Measurements from ENCODE around the gene EDN3. TPM values are rescaled to one million over a fixed set of nuclear protein-coding genes. Genes with fewer than 3 reads are reported as not detected.
"Not testable (repeated sequence)": the region's sequence is repeated elsewhere in the genome, so short reads cannot be mapped to it uniquely, and the experiment has no call there.

EDN3 gene
- total RNA-seq, 1 experiment from 2014 or later: not detected

DNA sequence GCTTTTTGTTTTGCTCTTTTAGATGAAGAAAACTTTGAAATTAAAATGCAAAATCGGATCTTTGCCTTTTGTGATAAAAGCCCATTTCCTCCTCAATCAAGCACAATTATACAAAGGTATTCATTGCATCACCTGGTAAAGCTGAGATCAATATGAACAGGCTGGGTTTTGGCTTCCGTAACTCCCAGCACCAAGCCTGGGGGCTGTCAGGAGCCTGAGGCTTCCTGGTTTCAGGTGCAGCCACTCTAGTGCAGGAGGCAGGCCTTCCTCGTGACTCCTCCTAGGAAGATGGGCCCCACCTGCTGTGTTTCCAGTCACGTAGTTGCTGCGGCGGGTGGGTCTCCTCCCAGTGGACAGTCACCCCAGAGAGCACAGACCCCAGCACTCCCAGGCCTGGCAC, 54.0 kb downstream of the EDN3 start:
- no peak overlapping the region for H3K27ac ChIP-seq
- no peaks in the 10 kb centered on the region for H3K9me3 ChIP-seq (replicated peaks)
- no peak for DNase-seq (ENCODE audit: low read depth in 1 of 2, low spot score in 2 of 2)
- H3K4me3 ChIP-seq: no peak overlapping the region
- no peaks in the 10 kb centered on the region for H3K27me3 ChIP-seq (replicated peaks)
- no peaks in the 10 kb centered on the region for H3K36me3 ChIP-seq
- H3K4me1 ChIP-seq (replicated peaks): no peaks in the 10 kb centered on the region

DNA sequence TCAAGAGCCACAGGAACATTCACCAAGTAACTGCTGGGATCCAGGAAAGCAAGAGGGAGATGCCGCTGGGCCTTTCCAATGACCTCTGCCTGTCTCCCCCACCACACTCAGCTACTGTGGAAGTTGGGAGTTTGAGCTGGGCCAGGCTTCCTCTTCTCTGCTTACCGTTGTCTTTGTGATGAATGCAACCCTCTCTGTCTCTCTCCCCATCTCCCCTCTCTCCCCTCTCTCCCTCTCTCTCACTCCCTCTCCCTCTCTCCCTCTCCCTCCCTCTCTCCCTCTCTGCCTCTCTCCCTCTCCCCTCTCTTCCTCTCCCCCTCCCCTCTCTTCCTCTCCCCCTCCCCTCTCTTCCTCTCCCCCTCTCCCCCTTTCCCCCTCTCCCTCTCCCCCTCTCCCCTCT, 54.8 kb downstream of the EDN3 start:
- H3K4me1 ChIP-seq (replicated peaks): no peaks in the 10 kb centered on the region
- no peak for DNase-seq (ENCODE audit: low read depth in 1 of 2, low spot score in 2 of 2)
- no peak overlapping the region for H3K4me3 ChIP-seq
- no peaks in the 10 kb centered on the region for H3K27me3 ChIP-seq (replicated peaks)
- H3K36me3 ChIP-seq: no peaks in the 10 kb centered on the region
- H3K9me3 ChIP-seq (replicated peaks): no peaks in the 10 kb centered on the region
- H3K27ac ChIP-seq: no peak overlapping the region

DNA sequence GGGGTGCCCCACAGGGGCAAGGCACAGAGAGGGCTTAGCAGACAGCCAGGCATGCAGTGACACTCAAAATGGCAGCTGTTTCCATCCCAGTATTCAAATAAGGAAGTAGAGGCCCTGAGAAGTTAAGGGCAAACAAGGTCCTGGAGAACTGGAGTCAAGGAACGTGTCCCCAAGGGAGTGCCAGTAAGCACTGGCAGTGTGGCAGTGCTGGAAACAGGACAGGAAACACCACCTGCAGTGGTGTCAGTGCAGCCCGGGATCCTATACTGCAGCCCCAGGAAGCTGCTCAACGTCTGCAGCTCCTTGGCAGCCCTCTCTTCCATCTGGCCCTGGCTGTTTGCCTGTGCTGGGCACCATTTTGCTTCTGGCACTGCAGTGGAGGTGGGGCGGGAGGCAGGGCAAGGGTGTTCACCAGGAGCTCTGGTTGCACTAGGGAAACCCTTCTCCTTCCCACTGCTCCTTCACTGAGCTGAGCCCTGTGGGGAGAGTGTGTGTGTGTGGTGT, 56.3 kb downstream of the EDN3 start:
- H3K4me3 ChIP-seq: no peak overlapping the region
- no peaks in the 10 kb centered on the region for H3K36me3 ChIP-seq
- no peaks in the 10 kb centered on the region for H3K27me3 ChIP-seq (replicated peaks)
- H3K4me1 ChIP-seq (replicated peaks): no peaks in the 10 kb centered on the region
- DNase-seq (ENCODE audit: low read depth in 1 of 2, low spot score in 2 of 2): no peak
- no peaks in the 10 kb centered on the region for H3K9me3 ChIP-seq (replicated peaks)
- H3K27ac ChIP-seq: no peak overlapping the region

DNA sequence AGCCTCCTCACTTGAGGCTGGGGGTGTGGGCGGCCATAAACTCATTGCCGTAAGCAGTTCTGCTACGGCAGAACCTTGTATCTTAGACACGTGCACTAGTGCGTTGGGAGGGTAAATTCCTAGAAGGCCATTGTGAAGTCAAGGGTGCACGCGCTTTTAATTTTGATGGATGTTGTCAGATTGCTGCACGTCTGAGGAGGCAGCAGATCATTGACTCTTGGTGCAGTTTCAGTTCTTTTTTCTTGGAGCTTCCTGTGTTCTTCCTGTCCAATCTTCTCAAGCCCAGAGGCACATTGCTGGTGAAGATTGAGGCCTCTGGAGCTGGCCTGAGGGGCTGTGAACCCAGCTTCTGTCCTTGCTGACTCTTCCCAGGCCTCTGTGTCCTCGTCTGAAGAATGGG, 58.4 kb downstream of the EDN3 start:
- not testable (repeated sequence) for H3K27me3 ChIP-seq (replicated peaks); DNase-seq (ENCODE audit: low read depth in 1 of 2, low spot score in 2 of 2); H3K9me3 ChIP-seq (replicated peaks); H3K4me3 ChIP-seq; H3K36me3 ChIP-seq; H3K4me1 ChIP-seq (replicated peaks); H3K27ac ChIP-seq

DNA sequence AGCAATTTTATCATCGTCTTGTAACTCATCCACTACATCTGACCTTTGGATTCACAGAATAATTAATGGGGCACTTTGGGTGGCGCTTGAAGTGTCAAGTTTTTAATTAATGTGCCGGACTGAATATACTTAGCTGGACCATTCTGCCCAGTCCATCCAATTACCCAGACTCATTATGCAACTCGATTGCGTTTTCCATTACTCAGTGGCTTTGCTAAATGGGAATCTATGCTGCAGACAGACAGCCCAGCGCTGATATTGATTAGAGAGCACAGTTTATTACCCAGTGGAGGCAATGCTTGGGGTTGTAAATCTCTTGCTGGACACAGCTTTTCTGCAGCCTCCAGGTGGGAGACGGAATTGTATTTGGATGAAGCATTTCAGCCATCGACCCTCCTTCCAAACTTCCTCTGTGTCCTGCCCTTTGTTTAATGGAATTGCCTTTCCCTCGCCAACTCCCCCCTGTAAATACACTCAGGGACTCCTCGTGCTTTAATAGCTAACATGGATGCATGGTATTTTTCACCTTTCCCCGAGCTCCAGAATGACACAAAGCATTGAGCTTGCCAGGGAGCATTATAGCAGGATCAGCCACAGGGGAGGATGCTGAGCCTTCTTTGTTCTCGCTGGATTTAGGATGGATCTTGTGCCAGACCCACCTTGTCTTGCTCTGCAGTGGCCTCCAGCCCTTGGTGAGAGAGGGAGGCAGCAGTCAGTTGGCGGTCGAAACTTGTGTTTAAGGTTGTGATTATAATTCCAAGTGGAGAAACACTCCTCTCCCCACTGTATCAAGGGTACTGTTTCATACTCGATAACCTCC, 59.7 kb downstream of the EDN3 start:
- Histone ChIP-seq H3K27me3 (replicated peaks) (no peaks in the 10 kb centered on the region), H3K4me3 (no peak overlapping the region), H3K9me3 (replicated peaks) (no peaks in the 10 kb centered on the region), H3K4me1 (replicated peaks) (no peaks in the 10 kb centered on the region), H3K36me3 (no peaks in the 10 kb centered on the region), H3K27ac (no peak overlapping the region)
- DNase-seq (ENCODE audit: low read depth in 1 of 2, low spot score in 2 of 2): no peak

DNA sequence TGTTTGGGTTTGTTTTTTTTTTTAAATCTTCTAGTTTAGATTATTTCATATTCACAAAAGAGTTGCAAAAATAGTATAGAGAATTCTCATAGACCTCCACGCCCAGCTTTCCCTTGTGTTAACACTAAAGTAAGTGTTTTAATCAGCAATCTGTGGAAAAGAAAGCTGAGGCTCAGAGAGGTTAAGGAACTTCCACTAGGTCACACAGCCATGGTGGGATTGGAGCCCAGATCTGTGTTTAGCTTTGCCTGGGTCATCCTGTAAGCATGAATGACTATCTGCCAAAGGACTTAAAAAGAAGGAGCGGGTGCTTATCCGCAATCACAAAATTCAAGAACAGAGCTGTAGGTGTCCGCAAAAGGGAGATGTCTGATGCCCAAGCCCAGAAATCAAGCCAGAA, 60.5 kb downstream of the EDN3 start:
- Histone ChIP-seq H3K4me3 (no peak overlapping the region), H3K4me1 (replicated peaks) (no peaks in the 10 kb centered on the region), H3K27me3 (replicated peaks) (no peaks in the 10 kb centered on the region), H3K36me3 (no peaks in the 10 kb centered on the region), H3K9me3 (replicated peaks) (no peaks in the 10 kb centered on the region), H3K27ac (no peak overlapping the region)
- no peak for DNase-seq (ENCODE audit: low read depth in 1 of 2, low spot score in 2 of 2)

DNA sequence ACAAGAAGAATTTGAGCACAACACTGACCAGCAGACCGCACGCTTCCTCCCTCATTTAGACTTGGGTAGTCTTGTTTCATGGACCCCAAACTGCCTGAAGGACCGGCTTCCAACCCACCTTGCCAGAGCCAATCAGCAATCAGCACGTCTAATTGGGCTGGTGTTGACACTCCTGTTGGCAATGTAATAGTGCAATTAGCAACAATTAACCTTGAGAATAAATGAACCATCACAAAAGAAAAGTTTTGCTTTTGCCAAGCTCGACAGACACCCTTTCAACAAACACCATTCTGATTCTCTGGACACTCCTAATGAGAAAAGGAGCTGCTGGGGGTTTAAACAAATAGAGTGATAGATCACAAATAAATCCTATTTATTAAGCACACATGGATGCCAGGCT, 61.0 kb downstream of the EDN3 start:
- Histone ChIP-seq H3K4me1 (replicated peaks) (no peaks in the 10 kb centered on the region), H3K27ac (no peak overlapping the region), H3K9me3 (replicated peaks) (no peaks in the 10 kb centered on the region), H3K27me3 (replicated peaks) (no peaks in the 10 kb centered on the region), H3K4me3 (no peak overlapping the region), H3K36me3 (no peaks in the 10 kb centered on the region)
- no peak for DNase-seq (ENCODE audit: low read depth in 1 of 2, low spot score in 2 of 2)

DNA sequence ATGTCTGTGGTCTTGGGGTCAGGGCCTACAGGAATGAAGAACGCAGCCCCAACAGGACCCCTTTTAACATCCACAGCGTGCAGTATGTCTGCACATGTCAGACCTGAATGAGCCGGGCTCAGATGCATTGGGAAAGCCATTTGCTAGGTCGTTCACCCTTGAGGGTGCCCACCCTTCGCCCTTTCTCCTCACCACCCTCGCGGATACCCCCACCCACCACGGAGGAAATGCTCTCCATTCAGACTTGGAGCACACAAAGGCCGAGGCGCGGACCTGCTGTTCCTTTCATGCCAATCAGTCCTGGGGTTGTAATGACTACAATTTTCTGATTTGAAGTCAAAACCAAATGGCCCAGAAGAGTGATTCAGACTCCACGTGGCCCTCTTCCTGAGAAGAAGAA, 62.7 kb downstream of the EDN3 start:
- Histone ChIP-seq H3K4me1 (replicated peaks) (no peaks in the 10 kb centered on the region), H3K36me3 (no peaks in the 10 kb centered on the region), H3K4me3 (no peak overlapping the region), H3K9me3 (replicated peaks) (no peaks in the 10 kb centered on the region), H3K27me3 (replicated peaks) (no peaks in the 10 kb centered on the region; the same call in 1 of the 2 replicates), H3K27ac (no peak overlapping the region)
- DNase-seq (ENCODE audit: low read depth in 1 of 2, low spot score in 2 of 2): no peak

DNA sequence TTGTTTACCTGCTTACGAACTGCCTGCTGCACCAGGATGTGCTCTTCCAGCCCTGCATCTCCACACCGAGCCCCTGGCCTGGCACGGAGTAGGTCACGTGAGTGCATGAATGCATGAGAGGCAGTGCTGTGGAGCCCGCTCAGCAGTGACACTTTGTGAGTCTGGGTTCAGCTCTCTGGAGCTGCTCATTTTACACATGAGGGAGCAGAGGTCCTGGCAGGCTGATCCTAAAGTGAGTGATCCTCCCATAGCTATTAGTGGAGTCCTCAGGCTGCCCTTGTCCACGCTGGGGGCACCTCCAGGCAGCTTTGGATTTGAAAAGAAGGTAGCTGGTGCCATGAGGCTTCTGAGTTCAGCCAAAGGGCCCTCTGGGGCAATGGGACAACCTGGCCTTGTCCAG, 64.2 kb downstream of the EDN3 start:
- H3K9me3 ChIP-seq (replicated peaks): no peaks in the 10 kb centered on the region
- H3K36me3 ChIP-seq: no peaks in the 10 kb centered on the region
- no peaks in the 10 kb centered on the region; the same call in 1 of the 2 replicates for H3K27me3 ChIP-seq (replicated peaks)
- no peak for DNase-seq (ENCODE audit: low read depth in 1 of 2, low spot score in 2 of 2)
- H3K4me3 ChIP-seq: no peak overlapping the region
- H3K27ac ChIP-seq: no peak overlapping the region
- no peaks in the 10 kb centered on the region for H3K4me1 ChIP-seq (replicated peaks)

DNA sequence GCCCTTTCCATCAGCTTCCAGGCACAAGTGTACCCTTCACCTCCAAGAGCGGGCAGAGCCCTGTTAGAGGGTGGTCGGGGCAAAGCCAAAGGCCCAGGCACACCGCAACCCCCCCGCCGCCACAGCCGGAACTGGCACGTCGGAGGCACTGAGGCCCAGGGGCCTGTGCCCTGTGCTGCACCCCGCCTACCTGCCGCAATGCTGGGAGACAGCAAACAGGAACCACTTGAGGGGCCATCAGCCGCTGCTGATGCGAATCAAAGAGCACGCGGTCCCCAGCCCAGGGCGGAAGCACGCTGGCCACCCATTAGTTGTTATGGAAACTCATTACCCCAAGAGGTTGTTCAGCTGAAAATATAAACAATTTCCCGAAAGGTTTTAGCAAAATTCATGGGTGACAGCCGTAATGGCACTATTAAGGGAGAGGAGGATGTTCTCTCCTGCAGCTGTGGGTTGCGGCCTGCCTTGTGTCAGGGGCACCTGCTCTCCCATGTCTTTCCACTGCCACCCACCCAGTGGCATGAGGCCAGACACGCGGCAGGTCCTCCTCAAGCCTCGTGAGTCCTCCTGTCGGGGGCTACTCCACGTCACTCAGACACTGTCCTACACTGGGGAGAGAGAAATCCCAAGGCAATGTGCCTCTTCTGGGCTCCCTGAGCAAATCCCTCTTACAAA, 65.3 kb downstream of the EDN3 start:
- no peak overlapping the region for H3K4me3 ChIP-seq
- no peak for DNase-seq (ENCODE audit: low read depth in 1 of 2, low spot score in 2 of 2)
- H3K27ac ChIP-seq: no peak overlapping the region
- no peaks in the 10 kb centered on the region for H3K4me1 ChIP-seq (replicated peaks)
- H3K27me3 ChIP-seq (replicated peaks): no peaks in the 10 kb centered on the region; the same call in 1 of the 2 replicates
- H3K9me3 ChIP-seq (replicated peaks): no peaks in the 10 kb centered on the region
- no peaks in the 10 kb centered on the region for H3K36me3 ChIP-seq

DNA sequence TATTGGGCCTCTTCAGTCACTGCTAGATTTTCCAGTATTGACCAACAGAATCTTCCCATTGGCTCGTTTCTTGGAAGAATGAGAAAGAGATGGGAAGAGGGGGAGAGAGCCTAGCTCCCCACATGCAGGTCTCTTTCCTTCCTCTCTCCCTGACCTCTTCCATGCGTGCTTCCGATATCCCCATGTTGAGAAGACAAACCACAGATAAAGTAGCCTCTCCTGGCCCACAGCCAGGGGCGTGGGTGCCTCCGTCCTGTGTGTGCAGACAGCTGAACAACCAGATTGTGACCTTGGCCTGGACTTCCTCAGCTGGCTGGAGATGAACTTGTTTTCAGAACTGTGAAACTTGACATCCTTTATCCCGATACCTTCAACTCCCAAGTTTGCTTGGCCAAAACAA, 71.0 kb downstream of the EDN3 start:
- Histone ChIP-seq H3K27ac (no peak overlapping the region), H3K4me3 (no peak overlapping the region), H3K36me3 (no peaks in the 10 kb centered on the region), H3K27me3 (replicated peaks) (no peaks in the 10 kb centered on the region; the same call in 1 of the 2 replicates), H3K9me3 (replicated peaks) (no peaks in the 10 kb centered on the region), H3K4me1 (replicated peaks) (no peaks in the 10 kb centered on the region)
- no peak for DNase-seq (ENCODE audit: low read depth in 1 of 2, low spot score in 2 of 2)

DNA sequence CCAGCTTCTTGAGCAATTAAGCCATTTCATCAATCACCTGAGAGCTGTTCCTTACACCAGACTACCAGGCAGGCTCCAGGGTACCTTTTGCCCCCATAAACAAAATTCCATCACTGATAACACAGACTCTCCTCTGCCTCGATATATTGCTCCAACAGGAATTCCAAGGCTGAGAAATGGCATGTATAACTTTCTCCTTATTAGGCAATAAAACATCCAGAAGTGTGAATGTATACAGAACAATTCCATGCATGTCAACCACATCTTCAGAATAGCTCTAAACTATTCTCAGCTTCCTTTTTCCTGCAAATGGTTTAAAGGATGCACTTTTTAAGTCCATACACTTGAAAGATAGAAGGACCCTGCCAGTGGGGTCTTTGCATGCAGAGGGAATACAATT, 73.8 kb downstream of the EDN3 start:
- Histone ChIP-seq H3K36me3 (no peaks in the 10 kb centered on the region), H3K9me3 (replicated peaks) (no peaks in the 10 kb centered on the region), H3K27ac (no peak overlapping the region), H3K4me1 (replicated peaks) (no peaks in the 10 kb centered on the region), H3K4me3 (no peak overlapping the region), H3K27me3 (replicated peaks) (no peaks in the 10 kb centered on the region)
- no peak for DNase-seq (ENCODE audit: low read depth in 1 of 2, low spot score in 2 of 2)

DNA sequence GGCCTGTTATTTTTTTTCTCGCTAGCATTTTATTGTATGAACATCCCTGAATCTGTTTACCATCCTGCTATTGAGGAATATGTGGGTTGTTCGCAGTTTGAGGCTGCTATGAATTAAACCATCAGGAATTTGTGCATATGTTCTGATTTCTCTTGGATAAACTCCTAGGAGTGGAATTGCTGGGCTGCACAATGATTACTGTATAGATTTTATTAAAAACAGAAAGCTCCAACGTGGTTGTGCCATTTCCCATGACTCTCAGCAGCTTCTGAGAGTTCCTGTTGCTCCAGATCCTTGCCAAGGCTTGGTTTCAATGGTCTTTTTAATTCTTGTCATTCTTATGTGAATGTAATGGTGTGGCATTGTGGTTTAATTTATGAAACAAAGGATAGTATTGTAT, 75.1 kb downstream of the EDN3 start:
- Histone ChIP-seq H3K4me3 (no peak overlapping the region), H3K27me3 (replicated peaks) (0 out of 2 replicates have a peak, but pooled peaks cover 4% of the 10 kb centered on the region), H3K27ac (no peak overlapping the region), H3K9me3 (replicated peaks) (no peaks in the 10 kb centered on the region), H3K4me1 (replicated peaks) (no peaks in the 10 kb centered on the region), H3K36me3 (no peaks in the 10 kb centered on the region)
- no peak for DNase-seq (ENCODE audit: low read depth in 1 of 2, low spot score in 2 of 2)
